Stimulated activated CD8-positive, alpha-beta memory T cell treated with anti-CD3 and anti-CD28 coated beads, Interleukin-12 subunit alpha, Interleukin-12 subunit beta, amount 100 ng/mL, for 24 hours (primary cell): ENCODE measurements around the gene SLC7A6OS.

ENCODE experiments used
- DNase-seq: peaks from one replicate; pipeline ENCODE4 v3.0.0-alpha.2; 2020; ENCODE audit errors: extremely low read depth

The SLC7A6OS gene

DNA sequence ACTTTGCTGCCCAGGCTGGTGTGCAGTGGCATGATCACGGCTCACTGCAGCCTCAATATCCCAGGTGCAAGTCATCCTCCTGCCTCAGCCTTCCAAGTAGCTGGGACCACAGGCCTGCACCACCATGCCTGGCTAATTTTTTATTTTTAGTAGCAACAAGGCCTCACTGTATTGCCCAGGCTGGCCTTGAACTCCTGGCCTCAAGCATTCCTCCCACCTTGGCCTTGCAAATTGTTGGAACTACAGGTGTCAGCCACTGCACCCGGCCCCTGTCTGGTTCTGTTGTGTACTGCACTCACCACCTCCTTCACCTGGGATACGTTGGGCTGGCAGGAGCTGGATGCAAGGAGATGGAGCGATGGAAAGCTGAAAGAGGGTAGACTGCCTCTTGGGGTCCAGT, 57.0 kb downstream of the SLC7A6OS start:
- DNase-seq = no peak

DNA sequence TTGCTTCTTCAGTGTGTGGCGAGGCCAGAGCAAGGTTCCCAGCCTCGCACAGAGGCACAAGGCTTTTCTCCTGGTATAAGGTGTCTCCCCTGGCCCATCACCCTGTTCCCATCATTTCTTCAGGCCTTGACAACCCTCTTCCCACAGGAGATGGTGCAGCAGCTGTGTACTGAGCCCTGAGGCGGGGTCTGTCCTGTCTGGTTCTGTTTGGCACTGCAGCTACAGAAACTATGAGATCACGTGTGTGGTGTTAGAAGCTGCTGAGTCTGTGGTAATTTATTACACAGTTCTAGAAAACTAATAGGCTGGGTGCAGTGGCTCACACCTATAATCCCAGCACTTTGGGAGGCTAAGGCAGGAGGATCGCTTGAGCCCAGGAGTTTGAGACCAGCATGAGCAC, 58.4 kb downstream of the SLC7A6OS start:
- no peak for DNase-seq

DNA sequence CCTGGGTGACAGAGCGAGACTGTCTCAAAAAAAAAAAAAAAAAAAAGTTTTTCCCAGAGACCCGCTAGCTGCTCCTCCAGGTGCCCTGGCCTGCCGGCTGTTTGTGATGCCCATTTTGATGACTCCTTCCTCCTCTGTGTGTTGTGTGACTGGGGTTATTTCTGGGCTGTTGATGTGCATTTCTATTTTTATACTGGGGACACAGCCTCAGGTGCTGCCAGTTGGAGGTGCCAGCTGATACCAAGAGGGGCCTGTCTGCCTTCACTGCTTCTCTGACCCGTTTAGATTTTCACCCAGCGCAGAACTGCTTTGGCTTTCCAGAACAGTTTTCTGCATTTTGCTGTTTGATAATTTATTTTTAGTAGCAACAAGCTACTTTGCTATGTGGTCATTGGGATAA, 58.9 kb downstream of the SLC7A6OS start:
- DNase-seq = no peak

DNA sequence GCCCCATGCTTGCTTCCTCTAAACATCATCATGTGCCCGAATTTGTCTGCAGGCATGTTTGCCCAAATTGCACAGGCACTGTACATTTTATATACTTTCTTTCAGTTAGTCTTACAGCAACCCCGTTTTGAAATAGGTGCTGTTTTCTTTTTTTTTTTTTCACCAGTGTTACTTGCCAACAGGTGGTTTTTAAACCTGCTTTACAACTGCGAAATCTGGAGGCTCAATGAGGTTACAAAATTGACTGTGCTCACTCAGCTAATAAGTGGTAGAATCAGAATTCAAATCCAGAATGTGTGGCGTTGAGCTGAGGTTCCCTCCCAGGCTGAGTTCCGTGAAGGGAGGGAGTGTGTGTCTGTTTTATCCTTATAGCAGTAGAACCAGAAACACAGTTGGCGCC, 59.8 kb downstream of the SLC7A6OS start:
- DNase-seq = no peak

DNA sequence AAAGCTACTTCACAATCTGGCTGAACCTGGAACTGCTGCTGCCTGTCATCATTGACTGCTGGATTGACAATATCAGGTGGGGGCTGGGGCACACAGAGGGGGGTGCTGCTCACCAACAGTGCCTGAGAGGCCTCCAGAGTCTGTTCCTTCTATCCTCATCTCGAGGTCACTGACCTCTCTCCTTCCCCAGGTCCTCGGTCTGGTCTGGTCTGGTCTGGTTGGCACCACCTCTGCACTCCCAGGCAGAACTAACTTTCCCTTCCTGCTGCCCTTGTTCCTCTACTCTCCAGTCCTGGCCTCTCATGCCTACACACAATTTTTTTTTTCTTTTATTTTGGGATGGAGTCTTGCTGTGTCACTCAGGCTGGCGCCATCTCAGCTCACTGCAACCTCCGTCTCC, 61.4 kb downstream of the SLC7A6OS start:
- DNase-seq = no peak
